Measurements from ENCODE around the gene PPP4R3B.

PPP4R3B gene

GRCh38 chr2:55500025-55500424, 117.4 kb downstream of the PPP4R3B start:
- DNase-seq (ENCODE audit: extremely low spot score) = no peak
- ChIA-PET POLR2A (no interaction called here), CTCF (no interaction called here)
- TF ChIP-seq CTCF (IDR thresholded peaks at IDR 0.05; ENCODE audit: control extremely low read depth, extremely low read depth, low read depth, missing control alignments) = no peak

- DNase-seq (ENCODE audit: extremely low spot score) = no peak
- ChIA-PET CTCF (interaction anchor here (1.1 to 1.2 kb wide), 2 partner anchors 10 to 18 kb away, joined by 3 to 4 read pairs; no protein-coding TSS in a partner anchor), POLR2A (no interaction called here)
- no peak for TF ChIP-seq CTCF (IDR thresholded peaks at IDR 0.05; ENCODE audit: control extremely low read depth, extremely low read depth, low read depth, missing control alignments)
Observed at GRCh38 chr2:55498582-55498981, 118.8 kb downstream of the PPP4R3B start.

Data from GM10248 (cell line).